HepG2 (cell line): ENCODE measurements around the gene TRPC4. TPM values are rescaled to one million over a fixed set of nuclear protein-coding genes. Genes with fewer than 3 reads are reported as not detected.

Experiments used
- ATAC-seq: fragments of 200-7000 bp; cut with Tn5 transposase; 3 replicates; pipeline ENCODE4 v1.9.1; 2020; ENCODE audit warnings: mild to moderate bottlenecking, moderate library complexity
- BruUV-seq: library from RNA; stranded (reverse); fragments of 400-500 nt; replicated peaks from 2 replicates; lab custom pipeline; 2021; lab: Mats Ljungman, UMichigan
- CTCF ChIA-PET: fragments of 300-600 bp; formaldehyde crosslinking; extraction: SDS; loops from one replicate; lab custom pipeline; 2021; ENCODE audit warnings: low total read pairs, inconsistent platforms, low intra/inter-chr PET ratio; lab: Yijun Ruan, JAX
- POLR2A ChIA-PET: fragments of 350-600 bp; sonication (Branson Sonifier 250); formaldehyde crosslinking; loops from one replicate; lab custom pipeline; 2020; ENCODE audit warnings: antibody characterized with exemption, inconsistent platforms; lab: Yijun Ruan, JAX
- DNase-seq: peaks from one replicate; pipeline ENCODE4 v3.0.0-alpha.2; 2015; ENCODE audit warnings: low spot score
- FAIRE-seq: peaks from 3 replicates; lab custom pipeline; 2011; peaks lifted over from hg19 to GRCh38; lab: Jason Lieb, UNC
- H2AFZ ChIP-seq: one replicate; pipeline ENCODE4 v1.6.1; 2011; ENCODE audit warnings: low read length, inconsistent platforms
- H3K27ac ChIP-seq: fragments of 300-600 bp; 3 replicates; pipeline ENCODE4 v1.8.0; 2011; ENCODE audit warnings: mixed run types, mild to moderate bottlenecking, mixed read lengths, low read length, inconsistent platforms; ENCODE audit not compliant: insufficient read depth; ENCODE audit errors: extremely low read length
- H3K27me3 ChIP-seq, 2 experiments: fragments of 200-600 bp in 1 of 2; 2 replicates in 1 of 2; 3 replicates in 1 of 2; pipeline versions ENCODE4 v1.6.0 to v1.8.0; 2011; ENCODE audit warnings: low read length in 2 of 2, mild to moderate bottlenecking in 2 of 2, moderate library complexity in 2 of 2, inconsistent platforms in 1 of 2; ENCODE audit not compliant: insufficient read depth in 2 of 2, control insufficient read depth in 1 of 2
- H3K36me3 ChIP-seq, 2 experiments: fragments of 200-600 bp in 1 of 2; replicated peaks in 1 of 2; 2 replicates in 1 of 2; 3 replicates in 1 of 2; pipeline versions ENCODE4 v1.5.1 to v1.8.0; 2011; ENCODE audit warnings: low read length in 2 of 2, inconsistent platforms in 1 of 2; ENCODE audit not compliant: insufficient read depth in 2 of 2, control insufficient read depth in 1 of 2
- H3K4me1 ChIP-seq: 2 replicates; pipeline ENCODE4 v1.5.1; 2012; ENCODE audit warnings: low read length, inconsistent platforms; ENCODE audit not compliant: insufficient read depth
- H3K4me2 ChIP-seq: 2 replicates; pipeline ENCODE4 v1.6.0; 2011; ENCODE audit warnings: low read depth, low read length, inconsistent platforms
- H3K4me3 ChIP-seq, 3 experiments: fragments of 200-600 bp in 1 of 3; sonication (generic), shearing (Covaris generic) in 1 of 3; replicated peaks in 1 of 3; 2 replicates each; pipeline ENCODE4 v1.5.1; 2011 to 2016; ENCODE audit warnings: low read length in 3 of 3, inconsistent platforms in 2 of 3, low read depth in 2 of 3, mild to moderate bottlenecking in 2 of 3, control low read depth in 1 of 3, mixed read lengths in 1 of 3; ENCODE audit not compliant: insufficient read depth in 1 of 3
- H3K79me2 ChIP-seq: one replicate; pipeline ENCODE4 v1.6.1; 2011; ENCODE audit warnings: low read length, inconsistent platforms; ENCODE audit not compliant: insufficient read depth
- H3K9ac ChIP-seq: 2 replicates; pipeline ENCODE4 v1.6.0; 2011; ENCODE audit warnings: mild to moderate bottlenecking, low read depth, low read length, inconsistent platforms; ENCODE audit not compliant: insufficient read depth
- H3K9me3 ChIP-seq: 2 replicates; pipeline ENCODE4 v1.5.1; 2012; ENCODE audit warnings: mild to moderate bottlenecking, low read length
- H4K20me1 ChIP-seq: 2 replicates; pipeline ENCODE4 v1.6.0; 2011; ENCODE audit warnings: inconsistent platforms, mild to moderate bottlenecking, low read length, moderate library complexity; ENCODE audit not compliant: insufficient read depth
- DRAP1 ChIP-seq: IDR thresholded peaks from 2 replicates; pipeline ENCODE4 v1.6.1; 2016; ENCODE audit warnings: missing genetic modification reagents, missing compliant biosample characterization
- KDM5A ChIP-seq: fragments of 200-600 bp; sonication (generic); IDR thresholded peaks from 2 replicates; pipeline ENCODE4 v1.7.0; 2018; ENCODE audit warnings: antibody characterized with exemption, mild to moderate bottlenecking, low read length, borderline replicate concordance
- NRL ChIP-seq: sonication (generic); formaldehyde crosslinking; IDR thresholded peaks from 2 replicates; pipeline ENCODE4 v1.5.0; 2020; ENCODE audit warnings: missing genetic modification reagents, mild to moderate bottlenecking, moderate library complexity, borderline replicate concordance
- PPARG ChIP-seq: conservative IDR thresholded peaks from 2 replicates; pipeline ENCODE4 v1.6.1; 2016; ENCODE audit warnings: missing biosample characterization, missing genetic modification reagents
- PRDM15 ChIP-seq: sonication (generic); formaldehyde crosslinking; IDR thresholded peaks from 2 replicates; pipeline ENCODE4 v1.4.0; 2020; ENCODE audit warnings: missing genetic modification reagents
- RBFOX2 ChIP-seq: fragments of 200-400 bp; formaldehyde crosslinking; IDR thresholded peaks from 2 replicates; pipeline ENCODE4 v1.6.1; 2017; ENCODE audit warnings: low read depth, mild to moderate bottlenecking, low read length
- ZMYM4 ChIP-seq: sonication (generic); formaldehyde crosslinking; IDR thresholded peaks from 2 replicates; pipeline ENCODE4 v1.8.1; 2023; ENCODE audit warnings: mild to moderate bottlenecking, missing genetic modification reagents
- ZNF24 ChIP-seq: fragments of 450-650 bp; IDR thresholded peaks from 2 replicates; pipeline ENCODE4 v1.6.1; 2017; ENCODE audit warnings: antibody characterized with exemption, mild to moderate bottlenecking
- ZNF451 ChIP-seq: sonication (generic); formaldehyde crosslinking; IDR thresholded peaks from 2 replicates; pipeline ENCODE4 v1.5.0; 2020; ENCODE audit warnings: mild to moderate bottlenecking, missing genetic modification reagents
- WGBS: methylation state at CpG from one replicate; pipeline ENCODE4 v1.1.6; 2017; ENCODE audit warnings: low lambda C conversion rate; 5-methylcytosine and 5-hydroxymethylcytosine counted together
- in situ Hi-C: cut with HindIII; loops from 2 replicates; pipeline ENCODE4 v1.10.0; 2017; ENCODE audit warnings: low pct_unique_long_range_greater_than_20kb; ENCODE audit not compliant: extremely low pct_ligation_motif_present
- intact Hi-C: fragments of 100-400 bp; cut with micrococcal nuclease; formaldehyde crosslinking; loops from one replicate; pipeline ENCODE4 v1.10.0; 2022; ENCODE audit not compliant: unreplicated experiment
- polyA plus RNA-seq, 8 experiments: library from polyadenylated mRNA; depleted of rRNA in 3 of 8; stranded (reverse) in 7 of 8; unstranded in 1 of 8; fragments of >200 nt; fragmentation: Illumina TruSeq in 4 of 8; extraction: Trizol in 4 of 8; gene quantifications; 2 replicates each; pipeline versions ENCODE4 v1.2.1 to v1.2.3, GENCODE V29; 2011 to 2016; ENCODE audit warnings: low read depth in 4 of 8, missing spikeins in 1 of 8, mixed read lengths in 1 of 8; ENCODE audit not compliant: insufficient read depth in 1 of 8
- total RNA-seq, 5 experiments: library from RNA; depleted of rRNA; stranded (reverse); fragments of >200 nt; fragmentation: Illumina TruSeq; extraction: Trizol; gene quantifications; 2 replicates each; pipeline ENCODE4 v1.2.3, GENCODE V29; 2016; ENCODE audit warnings: low read depth in 1 of 5

The TRPC4 gene
- total and polyA plus RNA-seq, 2 of the 13 experiments (the other 11 are each of a cell fraction or from before 2014, with no cell fraction given): not detected

GRCh38 chr13:37755349-37755748, 114.2 kb downstream of the TRPC4 start:
- FAIRE-seq (no peak), ATAC-seq (no peak), DNase-seq (no peak)
- 5% methylated on average over 3 of the region's 3 CpGs for WGBS
- TF ChIP-seq ZNF24 (no peak), ZMYM4 (CRISPR knock-in tag) (no peak), KDM5A (no peak), ZNF451 (no peak), PPARG (no peak), DRAP1 (no peak), NRL (CRISPR knock-in tag) (no peak), PRDM15 (CRISPR knock-in tag) (no peak), RBFOX2 (no peak)
- in situ Hi-C loops (loop anchor here (25.0 kb wide), 1 partner anchor 832 kb away; no protein-coding TSS in a partner anchor), intact Hi-C loops (no loop called here)
- H3K9me3 ChIP-seq: no peaks in the 10 kb centered on the region
- H3K36me3 ChIP-seq: no peaks in the 10 kb centered on the region
- no peak overlapping the region for H3K4me3 ChIP-seq
- H2AFZ ChIP-seq: no peak overlapping the region
- no peak overlapping the region for H3K4me2 ChIP-seq
- ChIA-PET CTCF (no interaction called here), POLR2A (no interaction called here)
- H3K4me1 ChIP-seq: no peaks in the 10 kb centered on the region
- H3K9ac ChIP-seq: no peak overlapping the region
- no peaks in the 10 kb centered on the region for H4K20me1 ChIP-seq
- BruUV-seq: no TSS peak
- no peaks in the 10 kb centered on the region for H3K27me3 ChIP-seq
- no peaks in the 10 kb centered on the region for H3K79me2 ChIP-seq
- H3K27ac ChIP-seq: no peak overlapping the region
